Breast epithelium (tissue), 4 donors: ENCODE data around the gene OR10D3. TPM values are rescaled to one million over a fixed set of nuclear protein-coding genes. Genes with fewer than 3 reads are reported as not detected.

Experiments used
- DNase-seq, 2 donors: peaks; one replicate each; pipeline ENCODE4 v3.0.0-alpha.2; 2019; ENCODE audit warnings: low spot score in 2 of 2
- H3K27ac ChIP-seq, 2 donors: fragments of 200-600 bp; sonication (generic) in 1 of 2; one replicate each; pipeline ENCODE4 v1.5.1; 2016 to 2019; ENCODE audit warnings: mild to moderate bottlenecking in 1 of 2
- H3K27me3 ChIP-seq, 2 donors: fragments of 200-600 bp; sonication (generic) in 1 of 2; one replicate each; pipeline versions ENCODE4 v1.5.1 to v1.6.0; 2017 to 2019; ENCODE audit warnings: control low read depth in 1 of 2, mild to moderate bottlenecking in 1 of 2
- H3K36me3 ChIP-seq: fragments of 200-600 bp; one replicate; pipeline ENCODE4 v1.5.1; 2019
- H3K4me1 ChIP-seq, 2 donors: fragments of 200-600 bp; sonication (generic); one replicate each; pipeline ENCODE4 v1.5.1; 2016 to 2019; ENCODE audit warnings: control low read depth in 1 of 2
- H3K4me3 ChIP-seq, 3 donors: fragments of 200-600 bp; sonication (generic); 1 replicate in 2 of 3; 2 replicates in 1 of 3; pipeline ENCODE4 v1.5.1; 2016 to 2019; ENCODE audit warnings: mild to moderate bottlenecking in 3 of 3, moderate library complexity in 2 of 3
- H3K9me3 ChIP-seq, 2 donors: fragments of 200-600 bp; sonication (generic) in 1 of 2; one replicate each; pipeline ENCODE4 v1.5.1; 2016 to 2019; ENCODE audit warnings: control low read depth in 1 of 2
- POLR2A ChIP-seq: fragments of 450-650 bp; IDR thresholded peaks from one replicate; pipeline ENCODE4 v1.6.1; 2016; ENCODE audit warnings: antibody characterized with exemption, mild to moderate bottlenecking, moderate library complexity
- POLR2AphosphoS5 ChIP-seq, 3 donors: sonication (generic); formaldehyde crosslinking; IDR thresholded peaks; one replicate each; pipeline ENCODE4 v1.6.1; 2017; ENCODE audit warnings: antibody characterized with exemption in 3 of 3
- intact Hi-C: fragments of 100-400 bp; cut with DNase I; formaldehyde crosslinking; loops from one replicate; pipeline ENCODE4 v1.15.1; 2023; ENCODE audit warnings: low total_unique reads
- total RNA-seq, 3 donors: library from RNA; depleted of rRNA; stranded (reverse); fragments of >200 nt; gene quantifications; one replicate each; pipeline ENCODE4 v1.1.0, GENCODE V29; 2016
- TF ChIP-seq, protein P1 (sequence below), 3 donors: fragments of 450-650 bp; IDR thresholded peaks; one replicate each; pipeline ENCODE4 v1.5.1; 2016 to 2017; ENCODE audit warnings: antibody characterized with exemption in 3 of 3, mild to moderate bottlenecking in 3 of 3, moderate library complexity in 3 of 3

Gene OR10D3
- total RNA-seq, 3 donors from 2014 or later = not detected

DNA sequence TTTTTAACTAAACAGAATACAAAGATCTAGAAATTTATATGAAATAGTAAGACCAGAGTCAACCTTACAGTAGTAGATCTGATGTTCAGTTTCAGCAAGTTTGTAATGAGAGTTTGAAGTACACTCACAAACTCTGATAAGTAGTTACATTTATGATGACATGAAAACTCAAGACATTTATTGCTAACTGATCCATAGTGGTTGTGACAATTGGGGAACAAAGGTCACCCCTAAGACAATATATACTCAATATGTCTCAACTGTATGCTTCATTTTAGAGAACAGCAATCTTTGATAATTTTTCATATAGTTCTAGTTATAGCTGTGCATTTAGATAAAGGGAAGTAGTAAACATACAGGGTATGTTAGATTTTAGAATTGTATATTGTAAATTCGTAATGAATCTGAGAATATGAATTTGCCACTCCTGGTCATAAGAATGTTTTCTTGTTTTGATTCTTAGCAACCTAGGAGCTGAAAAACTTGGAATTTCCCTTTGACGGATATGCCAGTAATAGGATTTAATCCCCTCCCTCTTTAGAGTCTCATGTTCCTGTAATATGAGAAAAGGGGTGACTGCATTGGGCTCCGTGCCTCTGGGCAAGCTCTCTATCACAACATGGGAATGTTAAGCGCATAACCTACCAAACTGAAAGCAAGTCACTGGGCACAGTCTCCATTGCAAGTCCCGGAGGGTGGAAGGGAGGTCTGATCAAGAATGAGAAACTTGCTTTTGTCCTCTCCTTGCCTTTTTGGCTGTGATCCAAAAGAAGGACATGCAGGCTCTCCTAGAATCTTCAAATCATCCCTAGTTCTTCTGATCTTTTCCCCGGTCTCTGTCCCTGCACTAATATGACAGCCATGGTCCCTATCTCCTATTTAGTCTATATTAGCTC, 11.4 kb downstream of the OR10D3 start:
- Histone ChIP-seq H3K9me3 (no peaks in the 10 kb centered on the region), H3K27me3 (no peaks in the 10 kb centered on the region), H3K36me3 (no peaks in the 10 kb centered on the region), H3K4me1 (no peaks in the 10 kb centered on the region), H3K27ac (no peak overlapping the region), H3K4me3 (no peak overlapping the region)
- intact Hi-C loops = no loop called here
- TF ChIP-seq, protein P1, sequence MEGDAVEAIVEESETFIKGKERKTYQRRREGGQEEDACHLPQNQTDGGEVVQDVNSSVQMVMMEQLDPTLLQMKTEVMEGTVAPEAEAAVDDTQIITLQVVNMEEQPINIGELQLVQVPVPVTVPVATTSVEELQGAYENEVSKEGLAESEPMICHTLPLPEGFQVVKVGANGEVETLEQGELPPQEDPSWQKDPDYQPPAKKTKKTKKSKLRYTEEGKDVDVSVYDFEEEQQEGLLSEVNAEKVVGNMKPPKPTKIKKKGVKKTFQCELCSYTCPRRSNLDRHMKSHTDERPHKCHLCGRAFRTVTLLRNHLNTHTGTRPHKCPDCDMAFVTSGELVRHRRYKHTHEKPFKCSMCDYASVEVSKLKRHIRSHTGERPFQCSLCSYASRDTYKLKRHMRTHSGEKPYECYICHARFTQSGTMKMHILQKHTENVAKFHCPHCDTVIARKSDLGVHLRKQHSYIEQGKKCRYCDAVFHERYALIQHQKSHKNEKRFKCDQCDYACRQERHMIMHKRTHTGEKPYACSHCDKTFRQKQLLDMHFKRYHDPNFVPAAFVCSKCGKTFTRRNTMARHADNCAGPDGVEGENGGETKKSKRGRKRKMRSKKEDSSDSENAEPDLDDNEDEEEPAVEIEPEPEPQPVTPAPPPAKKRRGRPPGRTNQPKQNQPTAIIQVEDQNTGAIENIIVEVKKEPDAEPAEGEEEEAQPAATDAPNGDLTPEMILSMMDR (IDR thresholded peaks at IDR 0.05) = no peak
- TF ChIP-seq POLR2AphosphoS5 (IDR thresholded peaks at IDR 0.05) (no peak), POLR2A (no peak)
- DNase-seq = no peak

DNA sequence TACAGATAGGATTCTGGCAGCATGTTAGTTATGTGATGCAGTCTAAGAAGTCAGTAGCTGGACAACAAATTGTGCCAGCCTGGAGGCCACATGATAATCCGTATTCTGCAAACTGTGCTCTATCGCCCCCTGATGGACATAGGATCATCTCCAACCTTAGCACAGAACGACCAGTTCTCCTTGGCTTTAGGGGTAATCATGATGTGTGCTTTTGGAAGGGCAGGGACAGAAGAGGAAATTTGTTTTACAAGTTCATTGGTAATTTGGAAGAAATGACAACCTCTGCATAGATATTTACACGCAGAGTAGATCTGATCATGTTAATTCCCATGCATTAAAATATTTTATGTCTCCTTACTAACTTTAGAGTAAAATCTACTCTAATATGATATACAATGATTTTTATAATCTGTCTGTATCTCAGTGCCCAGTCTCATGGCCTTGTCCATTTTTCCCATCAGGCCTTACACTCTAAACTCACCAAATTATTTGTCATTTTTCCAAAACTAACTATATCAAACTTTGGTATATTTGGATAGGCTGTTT, 12.1 kb downstream of the OR10D3 start:
- no peaks in the 10 kb centered on the region for H3K9me3 ChIP-seq
- no peaks in the 10 kb centered on the region for H3K36me3 ChIP-seq
- H3K4me1 ChIP-seq = no peaks in the 10 kb centered on the region
- no peak overlapping the region for H3K27ac ChIP-seq
- no peaks in the 10 kb centered on the region for H3K27me3 ChIP-seq
- DNase-seq = no peak
- intact Hi-C loops = no loop called here
- no peak overlapping the region for H3K4me3 ChIP-seq
- TF ChIP-seq POLR2A (no peak), POLR2AphosphoS5 (IDR thresholded peaks at IDR 0.05) (no peak)
- TF ChIP-seq, protein P1 (IDR thresholded peaks at IDR 0.05) = peak in 2 of 3 donors; percentile 15 to 38

DNA sequence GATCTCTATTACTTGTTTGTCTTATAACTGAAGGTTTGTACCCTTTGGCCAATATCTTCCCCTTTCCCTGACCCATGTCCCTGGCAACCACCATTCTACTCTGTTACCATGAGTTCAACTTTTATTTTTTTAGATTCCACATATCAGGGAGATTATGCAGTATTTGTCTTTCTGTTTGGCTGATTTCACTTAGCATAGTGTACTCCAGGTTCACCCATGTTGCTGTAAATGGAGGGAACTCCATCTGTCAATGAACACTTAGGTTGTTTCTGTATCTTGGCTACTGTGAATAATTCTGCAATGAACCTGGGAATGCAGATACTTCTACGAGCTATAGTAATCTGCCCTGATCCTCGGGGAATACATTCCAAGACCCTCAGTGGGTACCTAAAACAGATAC, 14.9 kb downstream of the OR10D3 start:
- TF ChIP-seq, protein P1 (IDR thresholded peaks at IDR 0.05) = no peak
- TF ChIP-seq POLR2A (no peak), POLR2AphosphoS5 (IDR thresholded peaks at IDR 0.05) (no peak)

DNA sequence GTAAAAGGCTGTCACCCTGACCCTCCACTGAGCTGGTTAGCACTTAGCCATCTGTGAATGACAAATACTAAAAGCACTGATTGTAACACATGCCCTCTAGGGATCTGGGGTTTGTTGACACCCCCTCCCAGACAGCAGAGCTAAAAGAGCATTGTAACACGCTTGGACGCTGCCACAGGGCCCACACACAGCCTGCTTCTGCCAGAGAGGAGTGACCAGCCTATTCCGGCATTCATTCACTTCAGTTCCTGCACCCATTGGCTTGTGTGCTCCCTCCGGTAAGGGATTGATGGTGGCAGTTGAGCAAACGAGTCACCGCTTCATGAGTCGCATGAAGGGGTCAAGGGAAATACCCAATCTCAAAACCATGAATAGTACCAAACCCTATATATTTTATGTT, 15.8 kb downstream of the OR10D3 start:
- no peaks in the 10 kb centered on the region for H3K36me3 ChIP-seq
- H3K4me3 ChIP-seq = no peak overlapping the region
- no peaks in the 10 kb centered on the region for H3K9me3 ChIP-seq
- no peak overlapping the region for H3K27ac ChIP-seq
- no peaks in the 10 kb centered on the region for H3K4me1 ChIP-seq
- TF ChIP-seq POLR2AphosphoS5 (IDR thresholded peaks at IDR 0.05) (no peak), POLR2A (no peak)
- TF ChIP-seq, protein P1 (IDR thresholded peaks at IDR 0.05) = no peak
- intact Hi-C loops = no loop called here
- DNase-seq = no peak
- H3K27me3 ChIP-seq = no peaks in the 10 kb centered on the region

More for the DNA sequence above, 14.9 kb downstream of the OR10D3 start:
- H3K4me3 ChIP-seq = no peak overlapping the region
- no peaks in the 10 kb centered on the region for H3K27me3 ChIP-seq
- no peak overlapping the region for H3K27ac ChIP-seq
- H3K9me3 ChIP-seq = no peaks in the 10 kb centered on the region
- intact Hi-C loops = no loop called here
- no peak for DNase-seq
- H3K4me1 ChIP-seq = no peaks in the 10 kb centered on the region
- no peaks in the 10 kb centered on the region for H3K36me3 ChIP-seq

DNA sequence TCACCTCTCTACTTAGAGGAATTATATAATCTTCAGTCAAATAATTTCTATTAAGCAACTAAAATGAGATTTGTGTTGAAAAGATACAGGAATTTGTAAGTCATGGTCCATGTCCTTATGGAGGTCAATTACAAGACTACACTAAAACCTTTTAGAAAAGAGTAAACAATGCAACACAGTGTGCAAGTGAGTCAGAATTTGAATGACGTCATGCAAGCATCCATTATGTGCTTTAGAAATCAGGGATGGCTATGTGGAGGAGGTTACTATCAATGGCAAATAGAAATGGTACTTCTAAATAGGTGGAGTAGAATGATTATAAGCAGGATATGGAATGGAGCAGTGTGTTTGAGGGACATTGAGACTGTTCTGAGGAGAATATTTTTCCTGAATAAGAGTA, 16.6 kb downstream of the OR10D3 start:
- no peaks in the 10 kb centered on the region for H3K27me3 ChIP-seq
- TF ChIP-seq POLR2A (no peak), POLR2AphosphoS5 (IDR thresholded peaks at IDR 0.05) (no peak)
- TF ChIP-seq, protein P1 (IDR thresholded peaks at IDR 0.05) = no peak
- H3K4me3 ChIP-seq = no peak overlapping the region
- H3K9me3 ChIP-seq = no peaks in the 10 kb centered on the region
- H3K27ac ChIP-seq = no peak overlapping the region
- intact Hi-C loops = no loop called here
- H3K4me1 ChIP-seq = no peaks in the 10 kb centered on the region
- H3K36me3 ChIP-seq = no peaks in the 10 kb centered on the region
- DNase-seq = no peak
